Measurements from ENCODE around the gene IGFBPL1. TPM values are rescaled to one million over a fixed set of nuclear protein-coding genes. Genes with fewer than 3 reads are reported as not detected.

Gene IGFBPL1
- total and polyA plus RNA-seq, 4 donors, result 0.08 TPM; not detected in 3

DNA sequence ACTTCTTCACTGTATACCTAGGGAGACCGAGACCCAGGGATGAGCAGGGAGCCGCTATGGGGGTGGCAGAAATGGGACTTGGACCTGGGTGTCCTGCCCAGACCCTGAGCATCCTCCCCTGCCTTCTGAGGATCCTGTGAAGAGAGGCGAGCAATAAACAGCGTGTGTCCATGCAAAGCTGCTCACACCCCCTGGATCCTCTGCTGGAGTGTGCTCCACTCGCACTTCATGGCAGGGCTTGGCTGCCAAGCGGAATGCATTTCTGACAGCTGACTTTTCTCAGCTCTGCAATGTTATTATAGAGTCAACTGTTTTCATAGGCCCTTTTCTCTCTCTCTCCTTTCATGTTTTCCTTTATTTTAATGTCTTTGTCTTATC, 62.8 kb downstream of the IGFBPL1 start:
- H3K9me3 ChIP-seq (ENCODE audit: control insufficient read depth in 4 of 4, low read length in 3 of 4), result no peaks in the 10 kb centered on the region
- no peaks in the 10 kb centered on the region for H3K36me3 ChIP-seq (ENCODE audit: control insufficient read depth in 4 of 4, insufficient read depth in 3 of 4, low read depth in 1 of 4, low read length in 3 of 4)
- peaks cover 0 to 6% (median 3%) of the 10 kb centered on the region in 4 donors for H3K4me1 ChIP-seq (ENCODE audit: control insufficient read depth in 4 of 4, insufficient read depth in 4 of 4, low read length in 3 of 4)
- no peaks in the 10 kb centered on the region for H3K27me3 ChIP-seq (ENCODE audit: control insufficient read depth in 4 of 4, insufficient read depth in 4 of 4, low read length in 3 of 4)
- H3K9ac ChIP-seq (ENCODE audit: low read depth in 1 of 2, low read length in 2 of 2), result no peak overlapping the region
- no peak for DNase-seq (ENCODE audit: low spot score)
- TF ChIP-seq, protein P1, sequence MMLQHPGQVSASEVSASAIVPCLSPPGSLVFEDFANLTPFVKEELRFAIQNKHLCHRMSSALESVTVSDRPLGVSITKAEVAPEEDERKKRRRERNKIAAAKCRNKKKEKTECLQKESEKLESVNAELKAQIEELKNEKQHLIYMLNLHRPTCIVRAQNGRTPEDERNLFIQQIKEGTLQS (IDR thresholded peaks at IDR 0.05), result no peak
- TF ChIP-seq HNF4G (IDR thresholded peaks at IDR 0.05) (no peak), RXRA (IDR thresholded peaks at IDR 0.05) (no peak), FOXA1 (IDR thresholded peaks at IDR 0.05) (no peak), CTCF (IDR thresholded peaks at IDR 0.05; ENCODE audit: low read depth, low read length, missing input control) (no peak), TAF1 (conservative IDR thresholded peaks at IDR 0.05) (no peak), RAD21 (IDR thresholded peaks at IDR 0.05) (no peak), FOXA2 (IDR thresholded peaks at IDR 0.05) (no peak), JUND (IDR thresholded peaks at IDR 0.05) (no peak), HNF4A (conservative IDR thresholded peaks at IDR 0.05) (no peak), GABPA (IDR thresholded peaks at IDR 0.05 in 1 of 2, conservative IDR thresholded peaks at IDR 0.05 in 1 of 2) (no peak), EGR1 (IDR thresholded peaks at IDR 0.05; ENCODE audit: low read depth in 2 of 2) (no peak), YY1 (IDR thresholded peaks at IDR 0.05) (no peak), REST (IDR thresholded peaks at IDR 0.05) (no peak)
- TF ChIP-seq, protein P2, sequence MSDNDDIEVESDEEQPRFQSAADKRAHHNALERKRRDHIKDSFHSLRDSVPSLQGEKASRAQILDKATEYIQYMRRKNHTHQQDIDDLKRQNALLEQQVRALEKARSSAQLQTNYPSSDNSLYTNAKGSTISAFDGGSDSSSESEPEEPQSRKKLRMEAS (IDR thresholded peaks at IDR 0.05), result no peak
- H3K27ac ChIP-seq (ENCODE audit: low read depth in 1 of 2, low read length in 2 of 2), result no peak overlapping the region
- H3K4me3 ChIP-seq (ENCODE audit: low read depth in 1 of 3, low read length in 3 of 3), result no peak overlapping the region
- WGBS, result 94% methylated on average over 6 of the region's 6 CpGs

DNA sequence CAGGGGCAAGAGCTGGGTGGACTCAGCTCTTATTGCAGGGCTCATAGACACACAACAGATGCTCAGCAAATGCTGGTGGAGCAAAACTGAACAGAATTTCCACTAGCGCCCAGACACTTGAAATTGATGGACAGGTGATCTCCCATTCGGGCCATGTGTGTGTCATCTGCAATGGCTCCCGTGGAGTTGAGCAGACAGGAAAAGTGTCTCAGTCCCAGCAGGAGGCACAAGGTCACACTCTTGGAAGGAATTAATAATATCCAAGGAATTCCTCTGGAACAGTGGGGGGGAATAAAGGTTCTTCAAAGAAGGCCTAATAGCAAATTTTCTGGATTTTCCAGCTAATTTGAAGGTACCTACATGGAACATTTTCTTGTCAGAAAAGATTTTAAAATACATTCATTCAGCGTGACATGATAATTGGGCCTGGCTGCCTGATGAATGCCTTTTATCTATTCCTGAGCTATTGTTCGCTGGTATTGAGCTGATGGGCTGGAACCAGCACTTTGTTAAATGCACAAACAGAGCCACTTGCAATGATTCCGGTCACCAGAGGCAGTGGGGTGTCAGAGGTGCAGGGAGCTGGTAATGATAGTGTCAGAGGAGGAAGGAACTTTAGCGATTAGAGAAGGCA, 63.3 kb downstream of the IGFBPL1 start:
- WGBS, result 81% methylated on average over 7 of the region's 7 CpGs

More for the DNA sequence above, 63.3 kb downstream of the IGFBPL1 start:
- Histone ChIP-seq H3K9ac (ENCODE audit: low read depth in 1 of 2, low read length in 2 of 2) (no peak overlapping the region), H3K9me3 (ENCODE audit: control insufficient read depth in 4 of 4, low read length in 3 of 4) (no peaks in the 10 kb centered on the region), H3K27ac (ENCODE audit: low read depth in 1 of 2, low read length in 2 of 2) (no peak overlapping the region), H3K4me3 (ENCODE audit: low read depth in 1 of 3, low read length in 3 of 3) (no peak overlapping the region), H3K27me3 (ENCODE audit: control insufficient read depth in 4 of 4, insufficient read depth in 4 of 4, low read length in 3 of 4) (no peaks in the 10 kb centered on the region), H3K36me3 (ENCODE audit: control insufficient read depth in 4 of 4, insufficient read depth in 3 of 4, low read depth in 1 of 4, low read length in 3 of 4) (no peaks in the 10 kb centered on the region), H3K4me1 (ENCODE audit: control insufficient read depth in 4 of 4, insufficient read depth in 4 of 4, low read length in 3 of 4) (peaks cover 0 to 6% (median 3%) of the 10 kb centered on the region in 4 donors)
- DNase-seq (ENCODE audit: low spot score), result no peak
- no peak for TF ChIP-seq ZBTB33 (IDR thresholded peaks at IDR 0.05)
- TF ChIP-seq, protein P1 (IDR thresholded peaks at IDR 0.05), result no peak
- TF ChIP-seq HNF4A (conservative IDR thresholded peaks at IDR 0.05), result no peak
- TF ChIP-seq YY1 (IDR thresholded peaks at IDR 0.05), result no peak
- no peak for TF ChIP-seq RXRA (IDR thresholded peaks at IDR 0.05)
- TF ChIP-seq TAF1 (conservative IDR thresholded peaks at IDR 0.05), result no peak
- no peak for TF ChIP-seq HNF4G (IDR thresholded peaks at IDR 0.05)
- TF ChIP-seq EGR1 (IDR thresholded peaks at IDR 0.05; ENCODE audit: low read depth in 2 of 2), result no peak
- no peak for TF ChIP-seq JUND (IDR thresholded peaks at IDR 0.05)
- TF ChIP-seq FOXA2 (IDR thresholded peaks at IDR 0.05), result no peak
- no peak for TF ChIP-seq NR2F2 (IDR thresholded peaks at IDR 0.05)
- no peak for TF ChIP-seq CTCF (IDR thresholded peaks at IDR 0.05; ENCODE audit: low read depth, low read length, missing input control)
- TF ChIP-seq RAD21 (IDR thresholded peaks at IDR 0.05), result no peak

All from liver (tissue), 9 donors.